Stomach (tissue), 9 donors: ENCODE data around the gene MYO5A. TPM values are rescaled to one million over a fixed set of nuclear protein-coding genes. Genes with fewer than 3 reads are reported as not detected.

Experiments used
- DNase-seq, 2 donors: peaks; one replicate each; pipeline versions ENCODE4 v3.0.0 to v3.0.0-alpha.2; 2013 to 2019
- H3K27ac ChIP-seq, 5 donors: fragments of 200-600 bp in 4 of 5; sonication (generic) in 4 of 5; one replicate each; pipeline ENCODE4 v1.5.1; 2013 to 2019; ENCODE audit warnings: mild to moderate bottlenecking in 1 of 5, moderate library complexity in 1 of 5
- H3K27me3 ChIP-seq, 3 donors: fragments of 200-600 bp; sonication (generic); one replicate each; pipeline ENCODE4 v1.5.1; 2017 to 2019; ENCODE audit warnings: mixed run types in 1 of 3
- H3K36me3 ChIP-seq, 4 donors: fragments of 200-600 bp; sonication (generic); 1 replicate in 3 of 4; 2 replicates in 1 of 4; pipeline ENCODE4 v1.5.1; 2016 to 2019
- H3K4me1 ChIP-seq, 4 donors: fragments of 200-600 bp; sonication (generic); one replicate each; pipeline ENCODE4 v1.5.1; 2016 to 2019
- H3K4me3 ChIP-seq, 4 donors: fragments of 200-600 bp; sonication (generic) in 3 of 4; one replicate each; pipeline ENCODE4 v1.5.1; 2016 to 2019; ENCODE audit warnings: mild to moderate bottlenecking in 1 of 4
- H3K9me3 ChIP-seq, 4 donors: fragments of 200-600 bp; sonication (generic); one replicate each; pipeline ENCODE4 v1.5.1; 2016 to 2019
- EP300 ChIP-seq: sonication (generic); formaldehyde crosslinking; IDR thresholded peaks from one replicate; pipeline ENCODE4 v1.6.1; 2017; ENCODE audit warnings: antibody characterized with exemption
- POLR2A ChIP-seq, 4 donors: fragments of 450-650 bp; IDR thresholded peaks; one replicate each; pipeline ENCODE4 v1.6.1; 2016; ENCODE audit warnings: antibody characterized with exemption in 4 of 4, control low read depth in 2 of 4, mild to moderate bottlenecking in 1 of 4, moderate library complexity in 1 of 4
- POLR2AphosphoS5 ChIP-seq, 3 donors: sonication (generic); formaldehyde crosslinking; IDR thresholded peaks; one replicate each; pipeline ENCODE4 v1.6.1; 2016; ENCODE audit warnings: antibody characterized with exemption in 3 of 3
- WGBS, 5 donors: extraction: QIAGEN DNeasy Blood & Tissue Kit in 3 of 5; methylation state at CpG; one replicate each; pipeline versions ENCODE4 v1.1.5 to v1.1.7; 2013 to 2018; 5-methylcytosine and 5-hydroxymethylcytosine counted together
- intact Hi-C: fragments of 100-400 bp; cut with DNase I; formaldehyde crosslinking; loops from one replicate; pipeline ENCODE4 v1.15.1; 2023; ENCODE audit warnings: low total_unique reads
- polyA plus RNA-seq, 3 donors: library from polyadenylated mRNA; stranded (reverse); fragments of 200-250 nt; gene quantifications; one replicate each; pipeline ENCODE4 v1.2.3, GENCODE V29; 2013
- total RNA-seq, 5 donors: library from RNA; depleted of rRNA; stranded (reverse); fragments of >200 nt; gene quantifications; one replicate each; pipeline versions ENCODE4 v1.1.0 to v1.2.3, GENCODE V29; 2014 to 2016
- TF ChIP-seq, protein P1 (sequence below), 7 experiments: fragments of 450-650 bp in 4 of 7; fragments of 200-600 bp in 3 of 7; sonication (generic) in 3 of 7; IDR thresholded peaks; one replicate each; pipeline ENCODE4 v1.5.1; 2016 to 2019; ENCODE audit warnings: antibody characterized with exemption in 7 of 7, control low read depth in 2 of 7, mild to moderate bottlenecking in 1 of 7
- donor health status: healthy with polysubstance abuse.
- donor health status: Bipolar disorder and iron deficiency.
- donor health status: healthy.

MYO5A gene
- total and polyA plus RNA-seq, 8 donors, result 1.2 to 26.2 (median 12.0) TPM

DNA sequence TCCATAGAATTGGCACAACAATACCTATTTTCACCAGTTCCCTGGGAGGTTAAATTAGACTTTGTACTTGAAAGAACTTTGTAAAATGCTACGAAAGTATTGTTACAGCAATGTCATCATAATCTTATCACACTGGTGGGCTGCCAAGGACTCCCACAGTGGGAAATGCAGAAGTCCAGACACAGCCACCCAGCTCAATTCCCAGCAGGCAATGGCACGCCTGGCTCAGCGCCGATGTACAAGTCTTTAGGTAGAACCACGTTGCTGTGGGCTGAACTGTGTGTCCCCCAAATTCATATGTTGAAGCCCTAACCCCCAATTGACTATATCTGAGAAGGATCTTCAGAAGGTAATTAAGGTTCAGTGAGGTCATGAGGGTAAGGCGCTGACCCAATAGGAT, 245.4 kb downstream of the MYO5A start:
- Histone ChIP-seq H3K27me3 (no peaks in the 10 kb centered on the region), H3K4me1 (peaks cover 13 to 28% (median 25%) of the 10 kb centered on the region in 4 donors), H3K36me3 (peaks cover 0 to 29% (median 16%) of the 10 kb centered on the region in 4 donors), H3K4me3 (no peak overlapping the region), H3K27ac (no peak overlapping the region), H3K9me3 (no peaks in the 10 kb centered on the region)
- TF ChIP-seq POLR2AphosphoS5 (IDR thresholded peaks at IDR 0.05) (no peak), POLR2A (IDR thresholded peaks at IDR 0.05) (no peak), EP300 (no peak)
- TF ChIP-seq, protein P1, sequence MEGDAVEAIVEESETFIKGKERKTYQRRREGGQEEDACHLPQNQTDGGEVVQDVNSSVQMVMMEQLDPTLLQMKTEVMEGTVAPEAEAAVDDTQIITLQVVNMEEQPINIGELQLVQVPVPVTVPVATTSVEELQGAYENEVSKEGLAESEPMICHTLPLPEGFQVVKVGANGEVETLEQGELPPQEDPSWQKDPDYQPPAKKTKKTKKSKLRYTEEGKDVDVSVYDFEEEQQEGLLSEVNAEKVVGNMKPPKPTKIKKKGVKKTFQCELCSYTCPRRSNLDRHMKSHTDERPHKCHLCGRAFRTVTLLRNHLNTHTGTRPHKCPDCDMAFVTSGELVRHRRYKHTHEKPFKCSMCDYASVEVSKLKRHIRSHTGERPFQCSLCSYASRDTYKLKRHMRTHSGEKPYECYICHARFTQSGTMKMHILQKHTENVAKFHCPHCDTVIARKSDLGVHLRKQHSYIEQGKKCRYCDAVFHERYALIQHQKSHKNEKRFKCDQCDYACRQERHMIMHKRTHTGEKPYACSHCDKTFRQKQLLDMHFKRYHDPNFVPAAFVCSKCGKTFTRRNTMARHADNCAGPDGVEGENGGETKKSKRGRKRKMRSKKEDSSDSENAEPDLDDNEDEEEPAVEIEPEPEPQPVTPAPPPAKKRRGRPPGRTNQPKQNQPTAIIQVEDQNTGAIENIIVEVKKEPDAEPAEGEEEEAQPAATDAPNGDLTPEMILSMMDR (IDR thresholded peaks at IDR 0.05), result no peak
- no peak for DNase-seq
- intact Hi-C loops, result no loop called here
- 82 to 89% (median 85%) methylated on average over 6 of the region's 6 CpGs for WGBS, 5 donors

DNA sequence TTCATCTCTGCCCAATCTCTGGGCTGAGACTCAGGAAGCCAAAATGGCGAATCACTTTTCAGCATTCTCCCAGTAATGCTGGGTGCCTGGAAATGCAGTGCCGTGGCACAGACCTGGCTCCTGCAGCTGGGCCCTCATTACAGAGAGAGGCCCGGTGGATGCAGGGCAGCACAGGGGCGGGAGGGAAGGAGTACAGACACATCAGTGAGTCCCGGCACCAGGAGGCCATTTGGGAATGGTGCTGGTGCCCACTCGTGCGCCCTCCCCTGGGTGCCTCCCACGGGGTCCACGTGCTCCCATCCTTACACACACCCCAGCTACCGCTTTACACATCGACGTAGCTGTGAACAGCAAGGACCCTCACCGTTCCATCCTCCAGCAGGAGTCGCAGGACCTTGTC, 246.3 kb downstream of the MYO5A start:
- Histone ChIP-seq H3K4me3 (no peak overlapping the region), H3K36me3 (peaks cover 5 to 38% (median 24%) of the 10 kb centered on the region in 4 donors), H3K9me3 (no peaks in the 10 kb centered on the region), H3K27me3 (no peaks in the 10 kb centered on the region), H3K4me1 (peaks cover 13 to 22% (median 18%) of the 10 kb centered on the region in 4 donors), H3K27ac (no peak overlapping the region)
- intact Hi-C loops, result no loop called here
- DNase-seq, result no peak
- WGBS, 5 donors, result 92 to 96% (median 93%) methylated on average over 13 to 14 of the region's 14 CpGs
- TF ChIP-seq, protein P1 (IDR thresholded peaks at IDR 0.05), result no peak
- TF ChIP-seq POLR2A (IDR thresholded peaks at IDR 0.05) (no peak), EP300 (no peak), POLR2AphosphoS5 (IDR thresholded peaks at IDR 0.05) (no peak)

DNA sequence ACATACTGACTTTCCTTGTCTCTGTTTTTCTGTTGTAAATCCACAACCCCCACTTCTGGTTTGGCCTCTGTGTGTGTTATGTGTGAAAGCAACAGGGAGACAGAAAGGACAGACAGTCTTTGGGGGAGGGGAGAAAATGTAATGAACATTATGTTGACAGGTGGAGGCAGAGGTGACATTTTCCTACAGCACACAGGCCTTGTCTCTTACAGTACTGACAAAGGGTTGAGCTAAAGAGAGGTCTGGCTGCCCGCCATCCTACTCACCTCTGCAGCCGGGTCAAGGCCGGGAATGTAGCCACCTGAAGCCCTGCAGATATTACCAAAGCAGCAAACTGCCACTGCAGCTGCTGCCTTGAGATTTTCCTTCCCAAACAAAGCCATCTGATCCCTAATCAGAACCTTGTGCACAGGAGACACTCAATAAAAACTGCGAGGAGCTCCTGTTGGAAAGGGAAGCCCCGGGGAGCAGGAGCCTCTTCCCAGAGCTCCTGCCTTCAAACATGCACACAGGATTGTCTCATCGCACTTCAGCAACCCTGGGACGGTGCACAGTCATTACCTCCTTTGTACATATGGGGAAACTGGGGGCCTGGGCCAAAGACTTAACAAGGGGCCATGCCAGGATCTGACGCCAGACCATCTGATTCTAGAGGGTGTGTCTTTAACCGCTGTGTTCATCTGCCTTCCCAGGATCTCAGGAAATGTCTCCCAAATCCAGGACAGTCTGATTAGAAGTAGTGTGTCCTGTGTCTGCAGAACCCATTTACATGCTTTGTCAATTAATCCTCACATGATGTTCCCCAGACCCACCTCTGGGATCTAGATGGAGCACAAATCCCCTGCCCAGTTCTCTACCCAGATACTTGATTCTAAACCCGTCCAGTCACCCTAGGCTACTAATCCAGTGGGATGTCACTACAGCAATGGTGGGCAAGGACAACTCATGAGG, 247.3 kb downstream of the MYO5A start:
- H3K4me1 ChIP-seq, result peaks cover 13 to 18% (median 15%) of the 10 kb centered on the region in 4 donors
- peaks cover 12 to 48% (median 35%) of the 10 kb centered on the region in 4 donors for H3K36me3 ChIP-seq
- WGBS, 5 donors, result 52 to 71% (median 53%) methylated on average over 8 to 10 of the region's 10 CpGs
- TF ChIP-seq, protein P1 (IDR thresholded peaks at IDR 0.05), result no peak
- TF ChIP-seq EP300 (no peak), POLR2AphosphoS5 (IDR thresholded peaks at IDR 0.05) (no peak), POLR2A (IDR thresholded peaks at IDR 0.05) (no peak)
- intact Hi-C loops, result no loop called here
- no peak overlapping the region for H3K4me3 ChIP-seq
- peak overlapping the region in 3 of 5 donors; percentile 5 to 41 (median 25) for H3K27ac ChIP-seq
- H3K27me3 ChIP-seq, result no peaks in the 10 kb centered on the region
- peak in 1 of 2 donors; percentile 81 for DNase-seq
- H3K9me3 ChIP-seq, result no peaks in the 10 kb centered on the region

DNA sequence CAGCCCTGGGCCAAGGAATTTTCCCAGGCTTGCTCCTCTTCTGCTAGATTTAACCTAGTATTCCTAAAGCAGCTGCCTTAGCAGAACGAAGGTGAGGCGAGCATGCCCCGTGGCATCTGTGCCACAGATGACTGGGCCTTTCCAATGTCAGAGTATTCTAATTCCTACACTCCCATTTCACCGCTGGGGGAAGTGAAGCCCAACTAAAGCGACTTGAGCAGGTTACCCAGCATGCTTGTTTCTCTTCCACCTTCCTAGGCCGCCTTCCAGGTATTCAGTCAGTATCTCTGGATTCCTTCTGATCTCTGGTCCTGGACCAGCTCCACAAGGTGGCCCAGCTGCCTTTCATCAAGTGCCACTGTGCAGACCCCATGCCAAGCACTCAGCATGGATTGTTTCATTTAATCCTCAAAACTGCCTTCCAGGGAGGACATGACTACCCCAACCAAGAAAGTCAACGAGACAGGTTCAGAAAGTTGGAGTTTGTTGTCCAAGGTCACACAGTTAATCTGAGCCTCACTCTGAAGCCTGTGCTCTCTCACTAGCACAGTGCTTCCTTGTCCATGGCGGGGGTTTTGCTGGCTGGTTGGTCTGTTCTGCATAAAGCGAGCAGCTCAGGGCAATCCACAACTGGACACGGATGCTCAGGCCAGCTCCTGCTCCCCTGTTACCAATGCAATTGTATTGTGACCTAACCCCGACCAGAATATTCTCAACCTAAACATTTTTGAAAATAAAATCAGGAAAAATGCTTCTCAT, 248.2 kb downstream of the MYO5A start:
- TF ChIP-seq POLR2A (IDR thresholded peaks at IDR 0.05) (no peak), POLR2AphosphoS5 (IDR thresholded peaks at IDR 0.05) (no peak), EP300 (no peak)
- TF ChIP-seq, protein P1 (IDR thresholded peaks at IDR 0.05), result no peak
- Histone ChIP-seq H3K27me3 (no peaks in the 10 kb centered on the region), H3K27ac (peak overlapping the region in 2 of 5 donors; percentile 5 to 25), H3K4me1 (peaks cover 13 to 18% (median 15%) of the 10 kb centered on the region in 4 donors), H3K36me3 (peaks cover 12 to 57% (median 41%) of the 10 kb centered on the region in 4 donors), H3K4me3 (no peak overlapping the region), H3K9me3 (no peaks in the 10 kb centered on the region)
- 83 to 95% (median 87%) methylated on average over 11 of the region's 11 CpGs for WGBS, 5 donors
- intact Hi-C loops, result no loop called here
- no peak for DNase-seq
